ENCODE data around the gene LMOD1.

Gene LMOD1

GRCh38 chr1:201891451-201892045 is 54.8 kb downstream of the LMOD1 start:
- no peak for DNase-seq (ENCODE audit: low read depth)

DNA sequence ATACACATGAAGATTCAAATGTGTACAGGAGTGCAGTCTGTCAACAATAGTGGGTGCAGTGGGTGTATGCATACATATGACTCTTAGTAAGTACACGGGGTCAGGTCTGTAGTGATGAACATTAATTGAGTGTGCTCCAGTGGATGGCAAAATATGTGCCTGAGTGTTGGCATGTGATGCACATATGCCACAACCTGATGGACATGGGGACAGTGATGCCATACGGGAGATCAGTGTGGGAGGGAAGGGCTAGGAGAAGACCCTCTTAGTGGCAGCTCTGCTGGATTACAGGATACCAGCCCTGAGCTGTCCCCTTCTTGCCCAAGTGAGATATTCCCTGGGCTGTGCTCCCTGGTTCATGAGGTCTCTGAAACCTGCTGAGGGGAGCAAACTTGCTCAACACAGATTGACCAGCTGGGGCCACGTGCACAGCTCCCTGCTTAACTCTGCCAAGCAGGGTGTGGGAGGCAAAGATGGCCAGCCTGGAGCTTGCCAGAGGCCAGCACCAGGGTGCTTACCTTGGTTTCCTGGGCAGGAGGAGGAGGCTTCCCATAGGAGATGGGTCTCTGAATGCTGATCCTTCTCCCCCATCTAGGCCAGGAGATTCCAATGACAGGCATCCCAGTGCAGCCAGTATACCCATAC is 55.4 kb downstream of the LMOD1 start:
- no peak for DNase-seq (ENCODE audit: low read depth)

DNA sequence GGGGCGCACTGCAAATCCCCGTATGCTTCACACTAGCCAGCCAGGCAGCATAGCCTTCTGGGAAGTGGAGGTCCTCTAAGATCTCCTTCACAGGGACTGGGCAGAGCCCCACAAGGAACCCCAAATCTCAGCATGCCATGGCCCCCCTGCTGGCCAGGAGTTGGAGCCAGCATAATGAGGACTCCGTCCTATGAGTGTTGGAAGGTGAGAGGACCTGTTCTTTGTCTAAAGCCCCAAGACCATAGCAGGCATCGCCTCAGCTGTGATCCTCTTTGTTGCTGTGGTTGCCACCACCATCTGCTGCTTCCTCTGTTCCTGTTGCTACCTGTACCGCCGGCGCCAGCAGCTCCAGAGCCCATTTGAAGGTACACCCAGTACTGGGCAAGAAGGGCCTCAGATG is 56.1 kb downstream of the LMOD1 start:
- no peak for DNase-seq (ENCODE audit: low read depth)

- DNase-seq (ENCODE audit: low read depth), result no peak
Observed at GRCh38 chr1:201889090-201889968, 57.0 kb downstream of the LMOD1 start.

DNA sequence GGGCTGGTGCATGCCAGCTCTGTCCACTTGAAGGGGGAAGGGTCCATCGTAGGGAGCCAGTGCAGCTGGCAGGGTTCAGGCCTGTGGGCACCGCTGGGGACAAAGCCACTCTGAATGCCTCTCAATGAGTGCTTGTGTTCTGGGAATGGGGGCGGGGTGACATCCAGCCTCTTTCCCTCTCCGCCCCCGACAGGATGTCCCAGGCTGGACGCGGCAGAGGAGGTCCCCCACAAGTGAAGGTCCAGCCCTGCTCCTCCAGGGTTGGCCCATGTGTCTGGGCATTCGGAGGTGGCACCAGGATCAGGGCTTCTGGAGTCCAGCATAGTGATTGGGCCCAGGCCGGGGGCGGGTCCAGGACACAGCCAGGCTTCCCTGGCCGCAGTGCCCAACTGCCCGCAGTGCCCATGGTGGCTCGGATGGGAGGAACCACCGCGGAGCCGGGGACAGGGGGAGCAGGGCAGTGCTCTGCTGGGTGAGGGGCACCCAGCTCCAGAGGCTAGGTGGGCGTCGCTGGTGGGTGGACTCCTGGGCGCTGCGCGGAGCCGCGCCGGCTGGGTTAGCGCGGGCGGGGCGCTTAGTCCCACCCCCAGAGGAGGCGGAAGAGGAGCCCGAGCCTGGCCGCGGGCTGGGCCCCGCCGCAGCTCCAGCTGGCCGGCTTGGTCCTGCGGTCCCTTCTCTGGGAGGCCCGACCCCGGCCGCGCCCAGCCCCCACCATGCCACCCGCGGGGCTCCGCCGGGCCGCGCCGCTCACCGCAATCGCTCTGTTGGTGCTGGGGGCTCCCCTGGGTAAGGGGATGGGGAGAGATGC is 57.9 kb downstream of the LMOD1 start, which contains the start of gene SHISA4:
TSS of gene SHISA4 (plus strand) at position 617 of the 808 bp plus-strand sequence. CDS start at position 714, 97 bp downstream.
- no peak for DNase-seq (ENCODE audit: low read depth)

DNA sequence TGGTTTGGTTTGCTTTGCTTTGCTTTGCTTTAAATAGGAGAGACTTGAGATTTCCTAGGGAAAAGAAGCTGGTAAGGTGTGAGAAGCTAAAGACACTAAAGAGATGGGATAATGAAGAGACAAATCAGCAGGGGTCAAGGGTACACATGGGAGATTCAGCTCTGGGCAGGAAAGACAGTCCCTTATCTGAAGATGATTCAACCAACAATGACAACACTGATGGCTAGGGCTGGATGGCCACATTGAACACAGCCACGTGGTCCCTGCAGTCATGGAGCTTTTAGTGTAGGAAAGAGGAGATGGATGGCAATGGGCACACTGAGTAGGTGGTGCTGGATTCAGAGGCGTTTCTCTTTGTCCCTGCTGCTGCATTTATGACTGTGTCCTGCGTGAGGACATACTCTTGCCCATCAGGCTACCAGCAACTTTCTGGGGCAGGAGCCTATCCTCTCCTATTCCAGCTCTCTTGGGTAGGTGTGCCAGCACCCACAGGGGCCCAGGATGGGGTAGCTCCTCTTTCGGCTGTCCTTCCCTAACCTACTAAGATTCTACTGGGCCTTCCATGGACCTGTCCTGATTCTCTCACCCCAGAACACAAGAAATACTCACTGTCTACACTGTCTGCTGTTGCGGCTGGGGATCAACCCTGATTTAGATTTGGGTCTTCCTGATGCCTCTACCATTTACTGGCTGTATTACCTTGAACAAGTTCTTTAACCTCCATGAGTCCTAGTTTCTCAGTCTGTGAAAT is 59.1 kb downstream of the LMOD1 start:
- DNase-seq (ENCODE audit: low read depth), result no peak

DNA sequence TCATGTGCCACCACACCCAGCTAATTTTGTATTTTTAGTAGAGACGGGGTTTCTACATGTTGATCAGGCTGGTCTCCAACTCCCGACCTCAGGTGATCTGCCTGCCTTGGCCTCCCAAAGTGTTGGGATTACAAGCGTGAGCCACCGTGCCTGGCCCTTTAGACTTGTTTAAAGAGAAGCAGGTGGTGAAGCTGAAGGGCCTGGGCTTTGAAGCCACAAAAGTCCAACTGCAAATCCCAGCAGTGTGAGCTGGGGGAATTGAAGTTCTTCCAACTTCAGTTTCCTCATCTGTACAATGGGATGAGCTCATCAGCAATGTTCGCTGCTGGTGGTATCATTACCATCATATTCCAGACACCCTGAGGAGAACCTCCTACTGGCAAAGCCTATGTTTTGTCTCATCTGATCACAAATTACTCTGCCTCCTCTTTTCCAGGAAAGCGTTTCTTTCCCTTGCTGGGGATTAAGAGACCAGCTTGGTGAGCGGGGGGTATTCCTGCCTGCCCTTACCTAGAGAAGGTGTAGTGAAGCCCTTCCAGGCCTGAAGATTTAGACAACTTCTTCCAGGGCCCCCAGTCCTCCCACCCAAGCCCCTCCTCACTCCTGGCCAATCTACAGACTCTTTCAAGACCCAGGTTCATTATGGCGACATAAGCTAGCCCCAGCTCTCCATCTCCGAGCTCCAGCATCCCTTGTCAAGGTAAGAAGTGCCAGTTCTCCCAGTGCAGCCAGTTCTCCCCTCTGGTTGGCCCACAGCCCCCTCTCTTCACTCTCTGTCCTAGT is 60.1 kb downstream of the LMOD1 start:
- DNase-seq (ENCODE audit: low read depth), result no peak

DNA sequence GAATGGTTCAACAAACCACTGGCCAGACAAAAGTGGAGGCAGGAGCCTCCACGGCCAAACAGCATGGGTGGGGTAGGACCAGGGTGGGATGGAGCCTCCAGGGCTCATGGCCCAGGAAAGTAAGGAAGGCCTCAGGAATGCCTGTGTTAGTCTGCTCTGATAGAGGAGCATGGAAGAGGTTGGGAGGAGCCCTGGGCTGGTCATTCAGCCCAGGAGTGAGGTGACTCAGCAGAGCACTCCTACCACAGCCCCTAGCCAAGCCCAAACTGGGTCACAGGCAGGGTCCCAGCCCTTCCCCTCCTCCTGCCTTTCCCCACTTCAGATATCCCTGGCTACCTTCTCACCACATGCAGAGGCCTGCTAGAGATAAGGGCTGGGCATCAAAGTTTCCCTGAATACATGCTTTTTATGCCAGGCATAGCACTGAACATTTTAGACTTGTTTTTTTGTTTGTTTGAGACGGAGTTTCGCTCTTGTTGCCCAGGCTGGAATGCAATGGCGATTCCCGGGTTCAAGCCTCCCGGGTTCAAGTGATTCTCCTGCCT is 60.7 kb downstream of the LMOD1 start:
- no peak for DNase-seq (ENCODE audit: low read depth)

DNA sequence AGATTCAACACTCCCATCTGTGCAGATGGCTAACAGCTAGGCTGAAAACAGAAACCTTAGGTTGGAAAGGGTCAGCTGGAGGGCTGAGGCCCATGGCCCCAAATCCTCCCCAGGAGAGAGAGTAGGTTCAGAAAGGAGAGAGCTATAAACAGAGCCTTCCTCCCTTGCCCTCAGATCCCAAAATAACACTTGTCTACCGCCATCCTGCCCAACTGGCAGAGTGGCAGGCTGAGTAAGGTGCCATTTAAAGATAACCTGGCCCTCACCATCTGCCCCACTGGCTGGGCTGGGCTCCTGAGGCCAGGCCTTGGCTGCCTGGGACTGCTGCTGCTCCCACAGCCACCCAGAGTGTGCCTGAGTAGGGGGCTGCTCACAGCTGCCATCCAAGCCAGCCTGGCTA is 61.9 kb downstream of the LMOD1 start:
- DNase-seq (ENCODE audit: low read depth), result no peak

- DNase-seq (ENCODE audit: low read depth), result no peak
Observed at GRCh38 chr1:201883786-201884185, 62.6 kb downstream of the LMOD1 start.

DNA sequence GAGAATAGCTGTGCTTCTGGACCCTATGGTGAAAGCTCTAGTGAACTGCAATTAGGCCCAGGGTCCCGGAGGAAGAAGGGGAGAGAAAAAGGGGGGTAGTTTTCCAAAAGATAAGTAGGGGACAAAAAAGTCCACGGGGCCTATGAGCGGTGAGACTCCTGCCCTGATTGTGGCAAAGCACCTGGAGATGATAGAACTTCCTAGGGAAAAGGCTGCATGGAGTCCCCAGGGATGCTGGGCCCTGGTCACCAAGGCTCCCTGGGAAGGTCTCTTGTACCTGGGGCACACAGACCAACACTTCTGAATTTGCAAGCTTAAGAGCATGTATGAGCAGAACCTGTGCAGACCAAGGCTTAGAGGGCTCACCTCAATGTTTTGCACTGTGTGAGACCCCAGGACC is 63.1 kb downstream of the LMOD1 start:
- DNase-seq (ENCODE audit: low read depth), result no peak

DNA sequence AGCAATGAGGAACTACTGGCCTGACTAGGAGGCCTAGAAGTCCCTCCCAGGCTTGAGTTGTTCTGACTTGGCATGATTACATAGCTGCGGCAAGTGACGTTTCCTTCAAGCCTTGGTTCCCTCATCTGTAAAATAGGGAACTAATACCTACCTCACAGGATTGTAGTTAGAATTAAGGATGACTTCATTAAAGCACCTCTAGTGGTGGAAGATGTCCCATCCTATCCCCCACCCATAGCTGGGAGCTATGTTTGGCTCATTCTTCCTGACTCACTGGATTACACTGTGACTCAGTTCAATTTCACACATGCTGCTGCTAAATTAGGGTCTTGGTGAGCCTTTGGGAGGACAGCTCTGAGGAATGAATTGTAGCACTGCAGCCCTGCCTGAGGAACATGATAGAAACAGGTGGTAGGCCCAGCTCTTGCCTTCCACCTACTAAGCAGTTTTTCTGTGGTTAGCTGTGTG is 63.6 kb downstream of the LMOD1 start:
- DNase-seq (ENCODE audit: low read depth), result no peak

DNA sequence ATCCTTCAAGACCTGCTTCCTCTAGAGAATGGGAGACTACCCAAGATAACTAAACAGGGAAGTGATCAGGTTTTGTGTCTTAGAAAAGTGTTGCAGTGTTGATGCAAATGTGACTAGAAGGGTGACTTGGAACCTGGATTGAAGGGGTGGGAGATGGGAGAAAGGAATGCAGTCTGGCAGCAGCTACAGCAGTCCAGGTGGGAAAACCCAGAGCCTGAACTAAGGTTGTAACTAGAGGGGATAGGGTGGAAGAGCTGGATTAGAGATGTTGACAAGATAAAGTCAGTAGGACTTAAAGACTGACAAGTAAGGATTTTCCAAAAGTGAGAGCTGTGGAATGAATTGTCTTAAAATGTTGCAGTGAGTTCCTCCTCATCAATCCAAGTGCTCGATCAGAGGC is 64.7 kb downstream of the LMOD1 start:
- no peak for DNase-seq (ENCODE audit: low read depth)

GRCh38 chr1:201880928-201881571 is 65.3 kb downstream of the LMOD1 start:
- DNase-seq (ENCODE audit: low read depth), result no peak

DNA sequence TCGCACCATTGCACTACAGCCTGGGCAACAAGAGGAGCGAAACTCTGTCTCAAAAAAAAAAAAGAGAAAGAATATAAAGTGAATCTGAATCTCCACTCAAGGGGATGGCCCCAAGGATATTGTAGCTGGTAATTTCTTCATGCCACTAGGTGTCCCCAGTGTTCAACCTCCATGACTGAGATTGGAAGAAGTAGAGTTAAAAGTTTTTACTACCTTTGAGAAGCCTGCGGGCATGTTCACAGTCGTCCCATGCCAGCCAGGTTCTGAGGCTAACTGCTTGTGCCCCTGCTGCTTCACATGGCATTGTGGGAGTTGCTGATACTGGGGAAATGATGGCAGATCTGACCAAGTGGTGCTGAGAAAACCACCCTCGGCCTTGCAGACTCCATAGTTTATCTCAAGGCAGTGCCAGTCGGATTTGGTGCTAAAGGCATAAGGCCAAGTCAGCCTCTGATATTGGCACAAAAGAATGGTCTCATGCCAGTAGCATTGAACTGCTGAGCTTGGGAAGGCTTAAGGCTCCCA is 68.4 kb downstream of the LMOD1 start:
- DNase-seq (ENCODE audit: low read depth), result no peak

DNA sequence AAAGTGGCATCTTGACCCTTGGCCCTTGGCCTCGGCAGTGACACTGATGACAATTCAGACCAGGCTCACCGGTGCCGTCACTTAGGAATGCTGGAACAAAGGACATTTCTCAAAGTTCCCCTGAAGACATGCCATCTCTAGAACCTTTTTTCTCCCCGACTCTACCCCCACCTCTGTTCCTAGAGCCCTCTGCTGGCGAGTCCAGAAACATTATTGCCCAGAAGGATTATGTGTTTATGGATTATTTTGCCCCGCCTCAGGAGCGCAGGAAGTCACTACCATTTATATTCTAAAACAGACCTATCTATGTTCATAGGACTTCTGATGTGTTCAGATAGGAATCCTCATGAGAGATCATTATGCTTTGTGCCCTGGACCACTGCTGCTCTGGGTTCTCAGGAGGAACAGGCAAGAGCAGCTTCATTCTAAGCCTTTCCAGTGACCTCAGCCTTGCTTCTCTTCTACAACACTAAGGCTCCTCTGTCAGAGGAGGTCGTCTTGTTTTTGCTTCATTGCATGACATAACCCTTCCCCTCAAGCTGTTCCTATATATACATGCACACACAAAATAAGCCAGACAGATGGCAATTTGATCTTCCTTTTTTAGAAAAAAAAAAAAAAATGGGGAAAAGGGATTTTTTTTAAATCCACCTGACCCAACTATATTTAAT is 70.1 kb downstream of the LMOD1 start:
- DNase-seq (ENCODE audit: low read depth), result no peak

DNA sequence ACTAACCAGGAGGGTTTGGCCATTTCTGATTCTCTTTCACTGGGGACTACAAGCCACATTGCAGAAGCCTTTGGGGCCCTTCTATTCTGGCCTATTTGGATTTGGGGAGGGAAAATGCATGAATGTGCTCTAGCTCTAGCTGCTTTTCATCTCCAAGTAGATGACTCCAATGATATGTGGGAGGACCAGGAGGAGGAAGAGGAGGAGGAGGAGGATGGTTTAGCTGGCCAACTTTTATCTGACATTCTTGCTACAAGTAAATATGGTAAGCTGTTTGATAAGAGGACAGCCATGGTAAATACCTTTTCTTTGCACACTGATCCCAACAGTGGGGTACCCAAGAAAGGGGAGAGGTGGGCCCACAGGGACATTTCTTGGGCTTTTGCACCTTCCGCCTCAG is 71.7 kb downstream of the LMOD1 start:
- DNase-seq (ENCODE audit: low read depth), result no peak

GRCh38 chr1:201870397-201870796 is 76.0 kb downstream of the LMOD1 start:
- DNase-seq (ENCODE audit: low read depth), result no peak

DNA sequence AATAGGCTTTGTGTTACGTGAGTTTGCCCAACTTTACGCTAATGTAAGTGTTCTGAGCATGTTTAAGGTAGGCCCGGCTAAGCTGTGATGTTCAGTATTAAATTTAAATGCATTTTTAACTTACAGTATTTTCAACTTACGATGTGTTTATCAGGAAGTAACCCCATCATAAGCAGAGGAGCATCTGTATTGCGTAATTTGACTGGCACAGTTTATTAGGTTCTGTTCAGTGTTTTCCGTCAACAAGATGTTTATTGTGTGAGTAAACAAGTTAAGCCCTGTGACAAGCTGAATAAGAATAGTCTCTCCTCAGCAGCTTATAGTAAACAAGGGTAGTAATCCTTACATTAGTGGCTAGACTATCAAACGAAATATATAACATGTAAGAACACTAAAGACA is 84.9 kb downstream of the LMOD1 start:
- DNase-seq (ENCODE audit: low read depth), result no peak
